ENCODE measurements around the gene INSC. TPM values are rescaled to one million over a fixed set of nuclear protein-coding genes. Genes with fewer than 3 reads are reported as not detected.

The INSC gene
- total and polyA plus RNA-seq, 2 of the 13 experiments (the other 11 are each of a cell fraction or from before 2014, with no cell fraction given), result 0.09 TPM; not detected in 1

DNA sequence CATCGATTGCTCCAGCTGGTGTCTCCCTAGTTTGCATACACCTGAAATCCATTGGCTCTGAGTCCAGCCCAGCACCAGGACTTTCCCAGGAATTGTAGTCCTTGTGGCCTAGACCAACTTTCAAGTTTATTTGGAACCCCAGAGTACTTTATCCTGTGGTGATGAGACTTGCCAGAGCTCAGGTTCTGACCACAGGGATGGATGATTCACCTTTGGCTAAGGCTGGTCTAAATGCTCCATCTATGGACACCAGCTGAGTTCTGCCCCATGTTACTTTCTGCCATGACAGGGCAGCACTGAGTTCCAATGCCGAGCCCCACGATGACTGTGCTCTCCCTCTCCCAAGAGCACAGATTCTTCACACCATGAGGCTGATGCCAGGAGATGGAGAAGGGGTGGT, 17.3 kb upstream of the INSC start (continued):
- TF ChIP-seq, protein P1, sequence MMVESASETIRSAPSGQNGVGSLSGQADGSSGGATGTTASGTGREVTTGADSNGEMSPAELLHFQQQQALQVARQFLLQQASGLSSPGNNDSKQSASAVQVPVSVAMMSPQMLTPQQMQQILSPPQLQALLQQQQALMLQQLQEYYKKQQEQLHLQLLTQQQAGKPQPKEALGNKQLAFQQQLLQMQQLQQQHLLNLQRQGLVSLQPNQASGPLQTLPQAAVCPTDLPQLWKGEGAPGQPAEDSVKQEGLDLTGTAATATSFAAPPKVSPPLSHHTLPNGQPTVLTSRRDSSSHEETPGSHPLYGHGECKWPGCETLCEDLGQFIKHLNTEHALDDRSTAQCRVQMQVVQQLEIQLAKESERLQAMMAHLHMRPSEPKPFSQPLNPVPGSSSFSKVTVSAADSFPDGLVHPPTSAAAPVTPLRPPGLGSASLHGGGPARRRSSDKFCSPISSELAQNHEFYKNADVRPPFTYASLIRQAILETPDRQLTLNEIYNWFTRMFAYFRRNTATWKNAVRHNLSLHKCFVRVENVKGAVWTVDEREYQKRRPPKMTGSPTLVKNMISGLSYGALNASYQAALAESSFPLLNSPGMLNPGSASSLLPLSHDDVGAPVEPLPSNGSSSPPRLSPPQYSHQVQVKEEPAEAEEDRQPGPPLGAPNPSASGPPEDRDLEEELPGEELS (CRISPR knock-in tag; IDR thresholded peaks at IDR 0.05), result no peak
- TF ChIP-seq SMARCE1 (IDR thresholded peaks at IDR 0.05; ENCODE audit: borderline replicate concordance) (no peak), EEA1 (CRISPR knock-in tag; IDR thresholded peaks at IDR 0.05; ENCODE audit: borderline replicate concordance) (no peak), ZNF24 (IDR thresholded peaks at IDR 0.05) (no peak)

DNA sequence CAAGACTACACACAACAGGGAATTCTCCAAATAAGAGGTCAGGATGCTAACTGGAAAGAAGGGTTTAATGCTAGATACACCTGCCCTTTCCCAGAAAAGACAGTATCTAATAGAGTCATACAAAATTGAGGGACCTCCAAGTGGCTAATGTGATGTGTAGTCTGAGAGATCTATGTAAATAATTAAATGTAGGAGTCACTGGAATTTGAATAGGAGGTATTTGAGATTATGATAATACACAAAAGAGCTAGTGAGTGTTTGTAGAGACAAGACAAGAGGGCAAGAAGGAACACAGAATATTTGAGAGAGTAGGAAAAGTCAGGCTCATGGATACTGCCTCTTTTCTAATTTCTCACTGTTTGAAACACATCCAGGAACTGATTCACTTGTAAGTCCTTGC, 15.5 kb upstream of the INSC start:
- POLR2A ChIA-PET, result no interaction called here
- H3K4me2 ChIP-seq (ENCODE audit: low read depth, low read length), result no peak overlapping the region
- ATAC-seq (no peak), DNase-seq (ENCODE audit: low spot score) (no peak), FAIRE-seq (no peak)
- intact Hi-C loops (cut with micrococcal nuclease; ENCODE audit: unreplicated experiment), result no loop called here
- CTCF ChIA-PET (ENCODE audit: low intra/inter-chr PET ratio, low total read pairs), result interaction anchor here (1.3 kb wide), 1 partner anchor 110 kb away, joined by 3 read pairs; no protein-coding TSS in a partner anchor
- no peak overlapping the region for H3K4me3 ChIP-seq (replicated peaks in 1 of 3; ENCODE audit: insufficient read depth in 1 of 3, low read depth in 2 of 3, low read length in 3 of 3)
- no peaks in the 10 kb centered on the region for H3K36me3 ChIP-seq (replicated peaks in 1 of 2; ENCODE audit: control insufficient read depth in 1 of 2, insufficient read depth in 2 of 2, low read length in 2 of 2)
- TF ChIP-seq, protein P2, sequence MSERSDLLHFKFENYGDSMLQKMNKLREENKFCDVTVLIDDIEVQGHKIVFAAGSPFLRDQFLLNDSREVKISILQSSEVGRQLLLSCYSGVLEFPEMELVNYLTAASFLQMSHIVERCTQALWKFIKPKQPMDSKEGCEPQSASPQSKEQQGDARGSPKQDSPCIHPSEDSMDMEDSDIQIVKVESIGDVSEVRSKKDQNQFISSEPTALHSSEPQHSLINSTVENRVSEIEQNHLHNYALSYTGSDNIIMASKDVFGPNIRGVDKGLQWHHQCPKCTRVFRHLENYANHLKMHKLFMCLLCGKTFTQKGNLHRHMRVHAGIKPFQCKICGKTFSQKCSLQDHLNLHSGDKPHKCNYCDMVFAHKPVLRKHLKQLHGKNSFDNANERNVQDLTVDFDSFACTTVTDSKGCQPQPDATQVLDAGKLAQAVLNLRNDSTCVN (CRISPR knock-in tag; IDR thresholded peaks at IDR 0.05; ENCODE audit: borderline replicate concordance), result no peak
- TF ChIP-seq, protein P3, sequence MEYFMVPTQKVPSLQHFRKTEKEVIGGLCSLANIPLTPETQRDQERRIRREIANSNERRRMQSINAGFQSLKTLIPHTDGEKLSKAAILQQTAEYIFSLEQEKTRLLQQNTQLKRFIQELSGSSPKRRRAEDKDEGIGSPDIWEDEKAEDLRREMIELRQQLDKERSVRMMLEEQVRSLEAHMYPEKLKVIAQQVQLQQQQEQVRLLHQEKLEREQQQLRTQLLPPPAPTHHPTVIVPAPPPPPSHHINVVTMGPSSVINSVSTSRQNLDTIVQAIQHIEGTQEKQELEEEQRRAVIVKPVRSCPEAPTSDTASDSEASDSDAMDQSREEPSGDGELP (IDR thresholded peaks at IDR 0.05; ENCODE audit: borderline replicate concordance, low read depth), result no peak
- TF ChIP-seq, protein P4, sequence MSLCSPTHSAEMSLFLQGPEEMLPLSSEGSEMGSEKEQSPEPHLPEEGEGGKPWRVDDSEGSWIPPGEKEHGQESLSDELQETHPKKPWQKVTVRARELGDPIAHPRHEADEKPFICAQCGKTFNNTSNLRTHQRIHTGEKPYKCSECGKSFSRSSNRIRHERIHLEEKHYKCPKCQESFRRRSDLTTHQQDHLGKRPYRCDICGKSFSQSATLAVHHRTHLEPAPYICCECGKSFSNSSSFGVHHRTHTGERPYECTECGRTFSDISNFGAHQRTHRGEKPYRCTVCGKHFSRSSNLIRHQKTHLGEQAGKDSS (CRISPR knock-in tag; IDR thresholded peaks at IDR 0.05; ENCODE audit: borderline replicate concordance, low read depth), result no peak
- no peak for TF ChIP-seq ZNF143 (CRISPR knock-in tag; IDR thresholded peaks at IDR 0.05)
- no peak for TF ChIP-seq POLR2G (IDR thresholded peaks at IDR 0.05; ENCODE audit: low read depth, low read length)
- no peak for TF ChIP-seq SALL1 (CRISPR knock-in tag; IDR thresholded peaks at IDR 0.05)
- TF ChIP-seq KLF16 (CRISPR knock-in tag; IDR thresholded peaks at IDR 0.05), result no peak
- no peak for TF ChIP-seq SP2 (CRISPR knock-in tag; IDR thresholded peaks at IDR 0.05)
- TF ChIP-seq ZNF841 (CRISPR knock-in tag; IDR thresholded peaks at IDR 0.05; ENCODE audit: borderline replicate concordance), result no peak
- TF ChIP-seq RXRA (CRISPR knock-in tag; IDR thresholded peaks at IDR 0.05), result no peak
- TF ChIP-seq NRL (CRISPR knock-in tag; IDR thresholded peaks at IDR 0.05; ENCODE audit: borderline replicate concordance), result no peak
- TF ChIP-seq IRF2 (CRISPR knock-in tag; IDR thresholded peaks at IDR 0.05), result no peak
- BruUV-seq (replicated peaks), result no TSS peak
- H3K4me1 ChIP-seq (ENCODE audit: insufficient read depth, low read length), result no peaks in the 10 kb centered on the region
- H3K27ac ChIP-seq (ENCODE audit: extremely low read length, insufficient read depth, low read length), result no peak overlapping the region
- in situ Hi-C loops (cut with HindIII; ENCODE audit: extremely low pct_ligation_motif_present, low pct_unique_long_range_greater_than_20kb), result no loop called here
- H3K27me3 ChIP-seq (ENCODE audit: control insufficient read depth in 1 of 2, insufficient read depth in 2 of 2, low read length in 2 of 2), result no peaks in the 10 kb centered on the region
- no peaks in the 10 kb centered on the region for H3K9me3 ChIP-seq (ENCODE audit: low read length)
- H2AFZ ChIP-seq (ENCODE audit: low read length), result no peak overlapping the region
- no peak overlapping the region for H3K9ac ChIP-seq (ENCODE audit: insufficient read depth, low read depth, low read length)
- H3K79me2 ChIP-seq (ENCODE audit: insufficient read depth, low read length), result no peaks in the 10 kb centered on the region
- no peaks in the 10 kb centered on the region for H4K20me1 ChIP-seq (ENCODE audit: insufficient read depth, low read length)

All from HepG2 (cell line).